ENCODE data around the gene STIP1.

- TF ChIP-seq HDGF (IDR thresholded peaks at IDR 0.05), result no peak
- TF ChIP-seq RFX5 (IDR thresholded peaks at IDR 0.05; ENCODE audit: low read depth, low read length), result no peak
- no peak for TF ChIP-seq NFE2L1 (tag; IDR thresholded peaks at IDR 0.05; ENCODE audit: borderline replicate concordance, low read depth)
- TF ChIP-seq, protein P1, sequence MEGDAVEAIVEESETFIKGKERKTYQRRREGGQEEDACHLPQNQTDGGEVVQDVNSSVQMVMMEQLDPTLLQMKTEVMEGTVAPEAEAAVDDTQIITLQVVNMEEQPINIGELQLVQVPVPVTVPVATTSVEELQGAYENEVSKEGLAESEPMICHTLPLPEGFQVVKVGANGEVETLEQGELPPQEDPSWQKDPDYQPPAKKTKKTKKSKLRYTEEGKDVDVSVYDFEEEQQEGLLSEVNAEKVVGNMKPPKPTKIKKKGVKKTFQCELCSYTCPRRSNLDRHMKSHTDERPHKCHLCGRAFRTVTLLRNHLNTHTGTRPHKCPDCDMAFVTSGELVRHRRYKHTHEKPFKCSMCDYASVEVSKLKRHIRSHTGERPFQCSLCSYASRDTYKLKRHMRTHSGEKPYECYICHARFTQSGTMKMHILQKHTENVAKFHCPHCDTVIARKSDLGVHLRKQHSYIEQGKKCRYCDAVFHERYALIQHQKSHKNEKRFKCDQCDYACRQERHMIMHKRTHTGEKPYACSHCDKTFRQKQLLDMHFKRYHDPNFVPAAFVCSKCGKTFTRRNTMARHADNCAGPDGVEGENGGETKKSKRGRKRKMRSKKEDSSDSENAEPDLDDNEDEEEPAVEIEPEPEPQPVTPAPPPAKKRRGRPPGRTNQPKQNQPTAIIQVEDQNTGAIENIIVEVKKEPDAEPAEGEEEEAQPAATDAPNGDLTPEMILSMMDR (IDR thresholded peaks at IDR 0.05 in 2 of 3, conservative IDR thresholded peaks at IDR 0.05 in 1 of 3; ENCODE audit: insufficient read depth in 2 of 3, low read depth in 1 of 3, low read length in 3 of 3), result peak; percentile 84 to 93 (median 87)
- TF ChIP-seq SMARCC2 (IDR thresholded peaks at IDR 0.05; ENCODE audit: low read depth), result no peak
- TF ChIP-seq, protein P2, sequence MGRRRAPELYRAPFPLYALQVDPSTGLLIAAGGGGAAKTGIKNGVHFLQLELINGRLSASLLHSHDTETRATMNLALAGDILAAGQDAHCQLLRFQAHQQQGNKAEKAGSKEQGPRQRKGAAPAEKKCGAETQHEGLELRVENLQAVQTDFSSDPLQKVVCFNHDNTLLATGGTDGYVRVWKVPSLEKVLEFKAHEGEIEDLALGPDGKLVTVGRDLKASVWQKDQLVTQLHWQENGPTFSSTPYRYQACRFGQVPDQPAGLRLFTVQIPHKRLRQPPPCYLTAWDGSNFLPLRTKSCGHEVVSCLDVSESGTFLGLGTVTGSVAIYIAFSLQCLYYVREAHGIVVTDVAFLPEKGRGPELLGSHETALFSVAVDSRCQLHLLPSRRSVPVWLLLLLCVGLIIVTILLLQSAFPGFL (CRISPR knock-in tag; IDR thresholded peaks at IDR 0.05), result no peak
- TF ChIP-seq YY1 (IDR thresholded peaks at IDR 0.05; ENCODE audit: borderline replicate concordance in 1 of 3, control insufficient read depth in 1 of 3, extremely low read depth in 1 of 3, insufficient read depth in 3 of 3, insufficient read length in 1 of 3, insufficient replicate concordance in 2 of 3, low read depth in 1 of 3, low read length in 2 of 3), result no peak
- TF ChIP-seq ZBTB8A (IDR thresholded peaks at IDR 0.05; ENCODE audit: partially characterized antibody), result no peak
- no peak for TF ChIP-seq FUS (optimal IDR thresholded peaks at IDR 0.05; ENCODE audit: low read depth, low read length)
- no peak for TF ChIP-seq POLR2A (conservative IDR thresholded peaks at IDR 0.05)
- no peak for TF ChIP-seq SRF (CRISPR knock-in tag; IDR thresholded peaks at IDR 0.05)
- no peak for TF ChIP-seq JUN (IDR thresholded peaks at IDR 0.05; ENCODE audit: borderline replicate concordance, low read depth, low read length)
- no peak for TF ChIP-seq JUN (CRISPR knock-in tag; IDR thresholded peaks at IDR 0.05; ENCODE audit: borderline replicate concordance)
- TF ChIP-seq BRF1 (IDR thresholded peaks at IDR 0.05; ENCODE audit: borderline replicate concordance, extremely low read depth, insufficient read length), result no peak
These were observed 37.6 kb upstream of the STIP1 start for GRCh38 chr11:64148226-64148916.
